RCC 7860 (cell line): ENCODE measurements around the gene GTF2F1.
A peak's percentile ranks its signal among the peaks of the same experiment; 100 is the strongest.
"Not testable (repeated sequence)": the region's sequence is repeated elsewhere in the genome, so short reads cannot be mapped to it uniquely, and the experiment has no call there.

Experiments
- DNase-seq: peaks from one replicate; pipeline ENCODE4 v3.0.0-alpha.2; 2015; ENCODE audit warnings: low spot score
- FAIRE-seq: peaks from 2 replicates; lab custom pipeline; 2012; peaks lifted over from hg19 to GRCh38; lab: Jason Lieb, UNC

Gene GTF2F1

DNA sequence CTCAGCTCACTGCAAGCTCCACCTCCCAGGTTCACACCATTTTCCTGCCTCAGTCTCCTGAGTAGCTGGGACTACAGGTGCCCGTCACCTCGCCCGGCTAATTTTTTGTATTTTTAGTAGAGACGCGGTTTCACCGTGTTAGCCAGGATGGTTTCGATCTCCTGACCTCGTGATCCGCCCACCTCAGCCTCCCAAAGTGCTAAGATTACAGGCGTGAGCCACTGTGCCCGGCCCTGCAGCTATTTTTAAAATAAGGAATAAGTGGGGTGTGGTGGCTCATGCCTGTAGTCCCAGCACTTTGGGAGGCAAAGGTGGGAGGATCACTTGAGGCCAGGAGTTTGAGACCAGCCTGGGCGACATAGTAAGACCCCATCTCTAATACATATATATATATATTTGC lies 32.5 kb downstream of the GTF2F1 start:
- DNase-seq, FAIRE-seq: not testable (repeated sequence)

DNA sequence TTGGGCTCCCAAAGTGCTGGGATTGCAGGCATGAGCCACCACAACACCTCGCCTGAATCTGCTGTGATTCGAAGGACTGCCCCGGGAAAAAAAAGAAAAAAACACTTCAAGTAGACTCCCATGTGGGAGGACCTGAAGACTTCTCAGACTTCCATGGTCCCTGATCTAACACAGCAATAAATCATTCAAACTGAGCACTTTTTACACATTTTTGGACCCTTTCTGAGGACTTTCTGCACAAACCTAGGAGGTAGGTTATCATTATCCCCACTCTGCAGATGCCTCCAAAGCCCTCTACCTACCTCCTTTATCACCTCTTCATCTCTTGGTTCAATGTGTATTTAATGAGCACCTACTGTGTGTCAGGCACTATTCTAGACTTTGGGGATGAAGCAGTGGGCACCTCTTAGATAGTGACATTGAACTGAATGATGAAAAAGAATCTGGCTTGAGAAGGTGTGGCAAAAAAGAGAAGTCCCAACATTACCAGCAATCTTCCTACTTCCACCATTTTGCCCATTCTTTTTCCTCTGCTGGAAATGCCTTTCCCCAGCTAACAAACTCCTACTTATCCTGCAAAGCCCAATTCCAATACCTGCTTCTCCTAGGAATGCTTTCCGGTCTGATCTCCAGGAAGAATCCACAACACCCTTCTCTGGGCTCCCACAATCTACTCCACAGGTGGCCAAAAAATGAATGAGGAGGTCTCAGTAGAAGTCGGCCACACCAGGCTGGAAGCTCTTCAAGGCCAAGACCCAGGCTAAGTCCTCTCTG lies 33.2 kb downstream of the GTF2F1 start:
- FAIRE-seq = no peak
- no peak for DNase-seq

DNA sequence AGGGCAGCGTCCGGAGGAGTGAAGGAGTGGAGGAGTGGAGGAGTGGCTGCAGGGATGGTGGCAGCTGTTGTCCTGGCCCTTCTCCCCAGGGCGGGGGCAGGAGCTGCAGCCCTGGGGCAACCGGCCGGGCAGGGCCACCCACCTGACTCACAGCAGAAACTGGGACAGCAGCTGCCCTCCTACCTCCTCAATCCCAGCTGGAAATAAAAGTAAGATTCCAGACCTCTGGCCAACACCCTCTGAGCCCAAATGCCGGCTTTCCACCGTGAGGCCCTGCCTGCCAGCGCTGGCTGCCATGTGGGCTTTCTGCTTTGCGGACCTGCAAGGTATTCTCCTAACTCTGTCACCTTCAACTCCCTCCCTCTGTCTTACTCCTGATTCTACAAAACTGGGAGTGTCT lies 35.0 kb downstream of the GTF2F1 start:
- FAIRE-seq (no peak), DNase-seq (no peak)

DNA sequence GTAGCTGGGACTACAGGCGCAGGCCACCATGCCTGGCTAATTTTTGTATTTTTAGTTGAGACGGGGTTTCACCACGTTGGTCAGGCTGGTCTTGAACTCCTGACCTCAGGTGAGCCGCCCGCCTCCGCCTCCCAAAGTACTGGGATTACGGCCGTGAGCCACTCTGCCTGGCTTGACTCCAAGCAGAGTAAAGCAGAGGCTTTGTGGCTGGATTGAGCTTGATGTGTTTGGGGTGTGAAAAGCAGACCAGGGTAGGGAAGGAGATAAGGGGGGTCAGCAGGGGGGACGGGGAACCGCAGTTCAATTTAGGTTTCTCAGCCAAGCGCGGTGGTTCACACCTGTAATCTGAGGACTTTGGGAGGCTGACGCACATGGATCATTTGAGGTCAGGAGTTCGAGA lies 35.8 kb downstream of the GTF2F1 start:
- DNase-seq = no peak
- FAIRE-seq = no peak

DNA sequence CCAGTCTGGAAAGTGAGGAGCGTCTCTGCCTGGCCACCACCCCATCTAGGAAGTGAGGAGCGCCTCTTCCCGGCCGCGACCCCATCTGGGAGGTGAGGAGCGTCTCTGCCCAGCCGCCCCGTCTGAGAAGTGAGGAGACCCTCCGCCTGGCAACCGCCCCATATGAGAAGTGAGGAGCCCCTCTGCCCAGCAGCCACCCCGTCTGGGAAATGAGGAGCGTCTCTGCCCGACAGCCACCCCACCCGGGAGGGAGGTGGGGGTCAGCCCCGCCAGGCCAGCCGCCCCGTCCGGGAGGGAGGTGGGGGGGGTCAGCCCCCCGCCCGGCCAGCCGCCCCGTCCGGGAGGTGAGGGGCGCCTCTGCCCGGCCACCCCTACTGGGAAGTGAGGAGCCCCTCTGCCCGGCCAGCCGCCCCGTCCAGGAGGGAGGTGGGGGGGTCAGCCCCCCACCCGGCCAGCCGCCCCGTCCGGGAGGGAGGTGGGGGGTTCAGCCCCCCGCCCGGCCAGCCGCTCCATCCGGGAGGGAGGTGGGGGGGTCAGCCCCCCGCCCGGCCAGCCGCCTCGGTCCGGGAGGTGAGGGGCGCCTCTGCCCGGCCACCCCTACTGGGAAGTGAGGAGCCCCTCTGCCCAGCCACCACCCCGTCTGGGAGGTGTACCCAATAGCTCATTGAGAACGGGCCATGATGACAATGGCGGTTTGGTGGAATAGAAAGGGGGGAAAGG lies 37.5 kb downstream of the GTF2F1 start:
- not testable (repeated sequence) for DNase-seq, FAIRE-seq

DNA sequence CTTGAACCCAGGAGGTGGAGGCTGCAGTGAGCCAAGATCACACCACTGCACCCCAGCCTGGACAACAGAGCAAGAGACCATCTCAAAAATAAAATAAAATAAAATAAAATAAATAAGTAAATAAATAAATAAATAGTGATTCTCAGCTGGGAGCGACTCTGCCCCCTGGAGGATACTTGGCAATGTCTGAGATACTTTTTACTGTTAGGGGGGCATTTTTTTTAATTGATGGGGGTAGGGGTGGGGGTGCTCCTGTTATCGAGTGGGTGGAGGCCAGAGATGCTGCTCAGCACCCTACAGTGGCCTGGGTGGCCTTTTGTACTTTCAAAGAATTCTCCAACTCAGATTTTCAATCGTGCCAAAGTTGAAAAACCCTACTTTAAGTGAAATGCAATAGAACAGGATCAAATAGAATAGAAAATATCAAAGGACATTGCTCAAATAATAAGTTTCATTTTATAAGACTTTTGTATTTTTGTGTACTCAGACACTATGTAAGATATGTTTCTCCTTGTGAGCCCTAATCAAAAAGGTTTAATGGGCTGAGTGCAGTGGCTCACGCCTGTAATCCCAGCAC lies 38.8 kb downstream of the GTF2F1 start:
- DNase-seq (no peak), FAIRE-seq (no peak)

DNA sequence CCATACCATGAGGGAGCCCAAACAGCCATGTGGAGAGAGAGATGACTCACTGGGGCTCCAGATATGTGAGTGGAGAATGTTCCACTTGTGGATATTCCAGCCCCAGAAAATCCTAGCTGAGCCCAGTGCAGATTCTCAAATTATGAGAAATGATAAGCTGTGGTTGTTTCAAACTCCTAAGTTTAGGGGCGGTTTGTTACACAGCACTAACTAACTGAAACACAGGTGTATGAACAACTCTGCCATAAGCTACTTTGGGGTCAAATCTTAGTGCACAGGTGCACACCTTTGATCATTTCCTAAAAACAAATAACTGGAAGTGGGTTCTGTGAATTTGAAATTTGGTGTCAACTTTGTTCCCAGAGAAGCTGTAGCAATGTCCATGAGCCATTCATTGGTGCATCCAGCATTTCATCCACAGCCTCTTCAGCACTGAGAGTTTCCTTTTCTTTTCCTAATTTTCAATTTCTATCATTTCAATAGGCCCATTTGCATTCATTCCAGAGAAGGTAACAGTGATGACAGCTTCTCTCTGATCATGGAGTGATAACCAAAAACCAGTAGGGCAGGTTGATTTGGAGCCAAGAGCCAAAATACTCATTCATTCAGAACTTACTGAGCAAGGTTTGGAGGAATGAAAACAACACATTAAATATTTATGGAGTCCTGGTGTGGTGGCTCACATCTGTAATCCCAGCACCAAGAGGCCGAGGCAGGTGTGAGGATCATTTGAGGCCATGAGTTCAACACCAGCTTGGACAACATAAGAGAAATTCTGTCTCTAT lies 40.4 kb downstream of the GTF2F1 start:
- DNase-seq (no peak), FAIRE-seq (no peak)

DNA sequence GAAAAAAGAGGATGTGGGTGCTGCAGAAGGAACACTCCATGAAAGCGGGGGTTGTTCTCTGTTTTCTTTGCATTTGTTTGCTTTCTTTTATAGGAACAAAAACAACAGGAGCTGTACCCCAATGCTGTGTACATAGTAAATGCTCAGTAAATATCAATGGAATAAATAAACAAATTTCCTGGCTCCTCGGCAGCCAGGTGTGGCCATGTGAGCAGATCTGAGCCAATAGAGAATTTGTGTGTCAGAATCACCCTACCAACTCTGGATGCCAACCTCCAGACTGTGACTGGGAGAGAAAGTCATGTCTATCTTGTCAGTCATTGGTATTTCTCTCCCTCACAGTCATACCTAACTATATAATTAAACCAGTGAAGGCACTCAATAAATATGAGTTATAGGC lies 42.3 kb downstream of the GTF2F1 start:
- no peak for FAIRE-seq
- no peak for DNase-seq

DNA sequence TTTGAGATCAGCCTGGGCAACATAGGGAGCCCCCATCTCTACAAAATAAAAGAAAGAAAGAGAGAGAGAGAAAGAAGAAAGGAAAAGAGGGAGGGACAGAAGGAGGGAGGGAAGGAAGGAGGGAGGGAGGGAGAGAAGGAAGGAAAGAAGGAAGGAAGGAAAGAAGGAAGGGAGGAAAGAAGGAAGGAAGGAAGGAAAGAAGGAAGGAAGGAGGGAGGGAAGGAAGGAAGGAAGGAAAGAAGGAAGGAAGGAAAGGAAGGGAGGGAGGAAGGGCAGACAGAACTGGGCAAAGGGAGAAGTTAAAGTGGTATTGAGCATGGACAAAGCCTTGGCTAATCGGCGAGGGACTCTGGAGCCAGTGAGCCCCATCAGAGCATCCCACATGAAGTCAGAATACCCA lies 43.7 kb downstream of the GTF2F1 start:
- DNase-seq, FAIRE-seq: not testable (repeated sequence)

DNA sequence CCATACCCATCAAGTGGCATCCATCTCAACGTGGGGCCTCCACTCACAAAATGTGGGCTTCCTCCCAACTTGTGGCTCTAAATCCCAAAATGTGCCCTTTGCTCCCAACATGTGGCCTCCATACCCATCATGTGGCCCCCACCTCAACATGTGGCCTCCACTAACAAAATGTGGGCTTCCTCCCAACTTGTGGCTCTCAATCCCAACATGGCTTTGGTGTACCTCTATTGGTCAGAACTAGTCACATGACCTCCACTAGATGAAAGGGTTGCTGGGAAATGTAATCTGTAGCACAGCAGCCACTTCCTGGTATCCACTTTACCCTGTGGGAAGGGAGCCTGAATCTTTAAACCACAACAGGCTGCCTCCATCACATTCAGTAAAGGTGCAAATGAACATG lies 49.5 kb downstream of the GTF2F1 start:
- DNase-seq = no peak
- FAIRE-seq = no peak

DNA sequence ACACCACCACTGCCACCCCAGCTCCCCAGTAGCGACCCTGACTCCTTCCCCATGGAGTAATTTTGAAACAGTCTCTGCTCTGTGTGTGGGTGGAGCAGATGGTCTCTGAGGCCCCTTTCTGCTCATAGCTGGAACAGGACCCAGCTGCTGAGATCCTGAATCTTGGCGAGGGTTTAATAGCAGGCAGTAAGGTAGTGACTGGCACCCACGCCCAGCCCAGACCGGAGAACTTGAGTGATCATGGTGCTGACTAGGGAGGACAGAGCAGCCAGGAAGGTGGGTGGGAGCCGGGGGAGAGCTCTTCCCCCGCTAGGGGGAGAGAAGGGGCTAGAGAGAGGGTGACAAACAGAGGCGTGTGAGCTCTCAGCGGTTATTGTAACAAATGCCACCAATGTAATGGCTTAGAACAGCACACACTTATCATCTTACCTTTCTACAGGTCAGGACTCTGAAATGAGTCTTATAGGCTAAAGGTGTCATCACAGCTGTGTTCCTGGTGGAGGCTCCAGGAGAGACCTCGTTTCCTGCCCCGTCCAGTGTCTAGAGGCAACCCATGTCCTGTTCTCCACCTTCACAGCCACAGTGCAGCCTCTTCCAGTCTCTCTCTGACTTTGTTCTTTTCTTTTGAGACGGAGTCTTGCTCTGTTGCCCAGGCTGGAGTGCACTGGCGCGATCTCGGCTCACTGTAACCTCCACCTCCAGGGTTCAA lies 52.3 kb downstream of the GTF2F1 start:
- FAIRE-seq (no peak), DNase-seq (no peak)

DNA sequence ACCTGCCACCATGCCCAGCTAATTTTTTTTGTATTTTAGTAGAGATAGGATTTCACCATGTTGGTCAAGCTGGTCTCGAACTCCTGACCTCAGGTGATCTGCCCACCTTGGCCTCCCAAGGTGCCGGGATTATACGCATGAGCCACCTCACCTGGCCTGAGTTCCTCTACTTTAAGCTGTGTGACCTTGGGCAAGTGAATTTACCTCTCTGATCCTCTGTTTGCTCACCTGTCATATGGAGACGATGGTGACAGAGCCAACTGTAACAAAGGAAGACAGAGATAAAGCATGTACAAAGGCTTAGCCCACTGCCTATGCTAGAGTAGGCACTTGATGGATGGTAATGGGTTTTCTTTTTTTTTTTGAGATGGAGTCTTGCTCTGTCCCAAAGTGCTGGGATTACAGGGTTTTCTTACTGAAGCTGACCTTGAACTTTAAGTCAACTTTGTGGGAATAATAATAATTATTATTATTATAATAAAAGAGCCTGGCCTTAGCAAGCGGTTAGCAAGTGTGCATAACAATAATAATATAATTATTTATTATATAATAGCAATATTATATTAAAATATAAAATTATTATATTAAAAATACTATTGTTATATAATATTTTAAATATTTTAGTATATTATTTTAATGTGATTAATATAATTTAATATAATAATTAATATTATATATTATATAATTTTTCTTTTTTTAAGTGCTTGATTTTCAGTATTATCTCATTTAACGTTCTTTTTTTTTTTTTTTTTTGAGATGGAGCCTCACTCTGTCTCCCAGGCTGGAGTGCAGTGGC lies 58.3 kb downstream of the GTF2F1 start:
- peak; percentile 80 for FAIRE-seq

DNA sequence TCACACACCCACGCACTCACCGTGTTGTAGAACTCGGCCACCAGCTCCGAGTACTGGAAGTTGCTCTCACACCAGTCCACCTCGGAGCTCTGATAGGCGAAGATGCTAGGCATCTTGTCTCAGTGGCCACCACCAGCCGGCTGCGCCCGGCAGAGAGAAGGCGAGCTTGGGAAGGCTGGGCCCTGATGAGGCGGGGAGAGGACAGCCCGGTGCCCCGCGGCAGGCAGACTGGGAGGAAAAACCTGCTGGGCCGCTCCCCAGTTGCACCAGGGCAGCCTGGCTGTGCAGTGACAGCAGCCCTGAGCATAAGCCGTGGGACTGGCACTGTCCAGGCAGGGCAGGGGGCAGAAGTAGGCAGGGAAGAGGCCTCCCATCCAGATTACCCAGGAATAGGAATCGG lies 59.5 kb downstream of the GTF2F1 start, which contains the start of gene ACER1:
Gene ACER1, minus strand, starts transcription at position 174 of the 400 bp plus-strand sequence. Its CDS starts 61 bp downstream, at position 113.
- no peak for DNase-seq
- no peak for FAIRE-seq

More for the DNA sequence above, 58.3 kb downstream of the GTF2F1 start:
- DNase-seq = no peak
